Muscle layer of duodenum (tissue), 2 donors: ENCODE data around the gene MAGEE2.
A peak's percentile ranks its signal among the peaks of the same experiment; 100 is the strongest.
"Not testable (repeated sequence)": the region's sequence is repeated elsewhere in the genome, so short reads cannot be mapped to it uniquely, and the experiment has no call there.

ENCODE experiments used
- H3K27ac ChIP-seq: one replicate; pipeline ENCODE4 v1.7.0; 2013; ENCODE audit warnings: mild to moderate bottlenecking, low read length
- H3K27me3 ChIP-seq: one replicate; pipeline ENCODE4 v1.7.0; 2013; ENCODE audit warnings: low read depth, mild to moderate bottlenecking, control low read depth, low read length
- H3K36me3 ChIP-seq, 2 donors: one replicate each; pipeline ENCODE4 v1.7.0; 2013; ENCODE audit warnings: low read length in 2 of 2, control low read depth in 1 of 2, mild to moderate bottlenecking in 1 of 2; ENCODE audit not compliant: insufficient read depth in 2 of 2, control insufficient read depth in 1 of 2
- H3K4me1 ChIP-seq, 2 donors: one replicate each; pipeline ENCODE4 v1.7.0; 2013; ENCODE audit warnings: low read length in 2 of 2, mild to moderate bottlenecking in 2 of 2, control low read depth in 1 of 2, moderate library complexity in 1 of 2; ENCODE audit not compliant: insufficient read depth in 2 of 2, control insufficient read depth in 1 of 2
- H3K4me3 ChIP-seq, 2 donors: one replicate each; pipeline ENCODE4 v1.7.0; 2013; ENCODE audit warnings: low read length in 2 of 2, low read depth in 1 of 2, mild to moderate bottlenecking in 1 of 2
- H3K9me3 ChIP-seq, 2 donors: one replicate each; pipeline ENCODE4 v1.7.0; 2013; ENCODE audit warnings: low read length in 2 of 2, control low read depth in 1 of 2, mild to moderate bottlenecking in 1 of 2; ENCODE audit not compliant: control insufficient read depth in 1 of 2
- donor health status: healthy.

The MAGEE2 gene

GRCh38 chrX:75784680-75785491 lies at the start of gene MAGEE2:
MAGEE2 (minus strand) TSS chrX:75785254; CDS start chrX:75785051, 203 bp downstream.
- Histone ChIP-seq H3K27me3 (no peaks in the 10 kb centered on the region), H3K4me3 (peak within 1 kb of the TSS; percentile 53 to 61), H3K9me3 (no peaks in the 10 kb centered on the region), H3K36me3 (no peaks in the 10 kb centered on the region), H3K27ac (no peak within 1 kb of the TSS), H3K4me1 (no peaks in the 10 kb centered on the region)

- Histone ChIP-seq H3K27ac (no peak overlapping the region), H3K4me1 (no peaks in the 10 kb centered on the region), H3K27me3 (no peaks in the 10 kb centered on the region), H3K9me3 (no peaks in the 10 kb centered on the region), H3K36me3 (no peaks in the 10 kb centered on the region), H3K4me3 (no peak overlapping the region)
These were observed 1.2 kb upstream of the MAGEE2 start for GRCh38 chrX:75786290-75786689.

- Histone ChIP-seq H3K9me3 (no peaks in the 10 kb centered on the region), H3K4me3 (no peak overlapping the region), H3K4me1 (no peaks in the 10 kb centered on the region), H3K36me3 (no peaks in the 10 kb centered on the region), H3K27me3 (no peaks in the 10 kb centered on the region), H3K27ac (no peak overlapping the region)
These were observed 3.4 kb downstream of the MAGEE2 start for GRCh38 chrX:75781611-75782010.

GRCh38 chrX:75768063-75768462 lies 17.0 kb downstream of the MAGEE2 start:
- not testable (repeated sequence) for H3K36me3 ChIP-seq, H3K4me1 ChIP-seq, H3K4me3 ChIP-seq, H3K9me3 ChIP-seq, H3K27ac ChIP-seq, H3K27me3 ChIP-seq

GRCh38 chrX:75748431-75748830 lies 36.6 kb downstream of the MAGEE2 start:
- peaks cover 0 to 2% of the 10 kb centered on the region in 2 donors for H3K4me1 ChIP-seq
- H3K9me3 ChIP-seq: peaks cover 2 to 11% of the 10 kb centered on the region in 2 donors
- H3K36me3 ChIP-seq: no peaks in the 10 kb centered on the region

GRCh38 chrX:75746891-75747639 lies 38.0 kb downstream of the MAGEE2 start:
- peak overlapping the region; percentile 62 to 66 for H3K4me3 ChIP-seq
- no peaks in the 10 kb centered on the region for H3K36me3 ChIP-seq
- H3K9me3 ChIP-seq: peaks cover 4 to 21% of the 10 kb centered on the region in 2 donors
- peak overlapping the region; percentile 39 for H3K27ac ChIP-seq
- H3K4me1 ChIP-seq: peaks cover 0 to 2% of the 10 kb centered on the region in 2 donors
- H3K27me3 ChIP-seq: no peaks in the 10 kb centered on the region

More at GRCh38 chrX:75748431-75748830, 36.6 kb downstream of the MAGEE2 start:
- Histone ChIP-seq H3K27ac (no peak overlapping the region), H3K4me3 (no peak overlapping the region), H3K27me3 (no peaks in the 10 kb centered on the region)
